Activated CD8-positive, alpha-beta memory T cell treated with anti-CD3 and anti-CD28 coated beads, Interleukin-2, amount 50 U/mL, for 1 hour (primary cell): Measurements from ENCODE around the gene OR2C1.

Experiments
- DNase-seq: peaks from one replicate; pipeline ENCODE4 v3.0.0-alpha.2; 2020; ENCODE audit errors: extremely low read depth

The OR2C1 gene

DNA sequence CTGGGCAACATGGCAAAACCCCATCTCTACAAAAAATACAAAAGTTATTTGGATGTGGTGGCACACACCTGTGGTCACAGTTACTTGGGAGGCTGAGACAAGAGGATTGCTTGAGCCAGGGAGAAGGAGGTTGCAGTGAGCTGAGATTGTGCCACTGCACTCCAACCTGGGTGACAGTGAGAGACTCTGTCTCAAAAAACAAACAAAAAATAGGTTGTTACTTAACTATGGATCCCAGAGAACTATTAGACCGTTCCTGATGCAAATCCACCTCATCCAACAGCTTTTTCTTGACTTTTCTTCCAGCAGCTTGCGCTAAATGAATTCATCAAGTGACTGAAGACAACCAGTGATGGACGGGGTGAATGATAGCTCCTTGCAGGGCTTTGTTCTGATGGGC, at the start of gene OR2C1:
Gene OR2C1 (plus strand): TSS at position 301 of the 400 bp plus-strand sequence. CDS start 52 bp downstream, at position 353.
- no peak for DNase-seq

DNA sequence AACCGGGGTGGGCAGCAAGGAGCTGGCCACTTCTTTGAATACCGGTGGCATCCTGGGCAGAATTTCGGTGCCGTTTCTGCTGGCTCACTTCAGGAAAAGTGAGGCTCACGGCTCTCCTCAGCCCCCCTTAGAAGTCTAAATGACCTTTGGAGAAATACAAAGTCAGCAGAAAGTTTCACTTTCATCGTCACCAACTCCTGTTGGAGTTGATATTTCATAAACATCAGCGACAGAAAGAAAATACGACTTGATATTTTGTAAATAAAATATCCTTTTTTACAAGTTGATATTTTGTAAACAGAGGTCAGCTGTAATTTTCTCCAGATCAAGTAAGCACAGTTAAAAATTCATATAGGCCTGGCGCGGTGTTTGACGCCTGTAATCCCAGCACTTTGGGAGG, 49.6 kb upstream of the OR2C1 start:
- no peak for DNase-seq

DNA sequence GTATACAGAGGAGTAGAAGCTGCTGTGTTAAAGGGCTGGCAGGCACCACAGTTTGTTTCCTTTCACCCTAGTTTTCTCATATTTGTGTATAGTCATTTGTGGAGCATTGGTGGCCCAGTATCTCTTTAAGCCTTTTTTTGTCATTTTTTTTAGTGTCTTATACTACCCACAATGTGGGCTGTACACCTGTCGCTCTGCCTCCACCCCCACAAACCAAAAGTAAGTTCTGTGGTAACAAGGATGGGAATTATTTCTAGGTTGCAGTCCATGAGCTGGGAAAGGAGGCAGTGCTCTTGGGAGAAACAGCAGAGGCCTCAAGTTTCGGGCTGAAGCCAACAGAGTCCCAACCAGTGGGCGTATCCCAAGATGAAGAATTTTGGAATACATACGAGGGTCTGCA, 44.2 kb upstream of the OR2C1 start:
- DNase-seq: no peak

DNA sequence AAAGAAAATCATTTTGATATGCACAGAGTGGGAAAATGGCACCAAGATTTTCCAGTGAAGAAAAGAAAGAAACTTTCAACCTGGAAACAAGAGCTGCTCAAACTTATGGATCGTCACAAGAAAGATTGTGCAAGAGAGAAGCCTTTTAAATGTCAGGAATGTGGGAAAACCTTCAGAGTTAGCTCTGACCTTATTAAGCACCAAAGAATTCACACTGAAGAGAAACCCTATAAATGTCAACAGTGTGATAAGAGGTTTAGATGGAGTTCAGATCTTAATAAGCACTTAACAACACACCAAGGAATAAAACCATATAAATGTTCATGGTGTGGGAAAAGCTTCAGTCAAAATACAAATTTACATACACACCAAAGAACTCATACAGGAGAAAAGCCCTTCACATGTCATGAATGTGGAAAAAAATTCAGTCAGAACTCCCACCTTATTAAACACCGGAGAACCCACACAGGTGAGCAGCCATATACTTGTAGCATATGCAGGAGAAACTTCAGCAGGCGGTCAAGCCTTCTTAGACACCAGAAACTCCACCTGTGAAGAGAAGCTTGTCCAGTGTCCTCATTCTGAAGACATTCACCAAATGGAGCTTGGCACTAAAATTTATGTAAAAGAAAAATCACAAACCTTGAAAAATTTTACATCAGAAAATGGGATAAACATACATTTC, 38.2 kb upstream of the OR2C1 start:
- no peak for DNase-seq

DNA sequence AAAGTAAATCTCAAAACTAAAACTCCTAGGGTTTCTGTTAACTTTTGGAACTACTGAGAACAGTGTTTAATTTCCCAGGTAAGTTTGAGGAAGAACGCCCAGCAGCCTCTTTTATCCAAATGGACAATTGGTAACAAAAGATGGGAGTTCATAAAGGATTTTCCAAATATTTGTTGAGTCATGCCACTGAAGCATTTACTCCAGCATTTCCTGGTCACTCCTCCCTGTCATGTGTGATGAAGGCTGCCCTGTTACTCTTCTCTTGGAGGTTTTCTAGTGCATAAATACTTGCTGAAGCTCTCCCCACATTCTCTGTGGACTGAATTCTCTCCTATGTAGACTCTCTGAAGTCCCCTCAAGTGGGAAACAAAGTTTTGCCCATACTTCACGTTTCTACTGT, 33.9 kb upstream of the OR2C1 start:
- DNase-seq: no peak

DNA sequence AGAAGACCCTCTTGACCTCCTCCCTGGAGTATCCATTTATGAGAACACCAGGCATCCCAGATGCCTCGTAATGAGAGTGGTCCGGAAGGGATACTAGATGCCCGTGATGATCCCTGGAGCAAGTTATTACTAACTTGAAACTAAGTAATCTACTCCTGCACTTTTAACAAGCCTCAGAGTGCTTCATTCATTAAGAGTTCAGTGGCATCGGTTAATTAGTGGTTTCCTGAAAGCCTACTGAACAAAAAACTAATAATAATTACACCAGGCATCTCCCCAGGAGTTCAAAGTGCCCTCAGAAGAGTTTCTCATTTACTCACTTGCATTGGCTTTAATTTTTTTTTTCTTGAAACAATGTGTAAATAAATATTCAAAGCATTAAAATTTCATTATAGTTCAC, 28.2 kb upstream of the OR2C1 start:
- no peak for DNase-seq

DNA sequence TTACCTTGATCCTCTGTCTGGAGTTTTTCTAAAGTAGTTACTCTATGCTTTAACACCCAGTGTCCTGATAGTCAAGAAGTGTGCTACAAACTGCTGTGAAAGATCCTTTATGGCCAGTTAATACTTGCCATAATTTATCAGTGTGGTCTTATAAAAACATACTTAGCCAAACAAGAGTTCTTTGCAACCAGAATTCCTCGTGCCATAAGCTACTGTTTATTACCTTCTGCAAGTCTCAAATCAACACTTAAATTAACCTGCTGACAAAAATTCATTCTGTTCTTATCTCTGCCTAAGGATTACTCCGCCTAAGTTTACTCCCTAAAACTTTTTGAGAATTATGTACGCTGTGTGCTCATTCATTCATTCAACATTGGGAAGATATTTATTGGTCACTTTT, 27.6 kb upstream of the OR2C1 start:
- no peak for DNase-seq

DNA sequence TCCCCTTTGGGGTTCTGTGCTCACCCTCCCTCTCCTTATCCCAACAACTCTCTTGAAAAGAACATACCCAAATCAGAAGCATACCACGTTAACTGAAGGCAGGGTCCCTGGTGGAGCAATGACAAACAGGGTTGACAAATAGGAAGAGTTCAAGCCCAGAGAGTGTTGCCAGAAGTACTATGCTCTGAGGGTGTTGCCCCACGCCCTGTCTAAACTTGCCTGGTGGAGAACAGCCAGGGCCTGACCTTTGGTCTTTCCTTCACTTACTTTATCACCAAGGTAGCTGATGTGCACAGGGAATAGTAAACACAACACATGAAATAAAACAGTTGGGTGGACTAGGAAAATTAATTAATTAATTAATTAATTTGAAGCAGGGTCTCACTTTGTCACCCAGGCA, 27.0 kb upstream of the OR2C1 start:
- no peak for DNase-seq

DNA sequence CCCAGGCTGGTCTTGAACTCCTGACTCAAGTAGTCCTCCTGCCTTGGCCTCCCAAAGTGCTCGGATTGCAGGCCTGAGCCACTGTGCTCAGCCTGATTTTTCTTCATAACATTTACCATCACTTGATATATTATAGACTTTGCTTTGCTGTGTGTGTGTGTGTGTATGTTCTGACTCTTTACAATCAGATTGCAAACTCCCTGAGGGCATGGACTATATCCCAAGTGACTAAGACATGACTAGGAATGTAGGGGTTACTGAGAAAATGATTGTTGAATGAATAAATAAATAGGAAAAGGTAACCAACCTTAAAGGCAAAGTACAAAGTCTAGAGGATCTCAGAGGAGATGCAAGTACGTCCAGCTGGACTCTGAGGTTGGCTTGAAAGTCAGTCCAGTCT, 9.6 kb upstream of the OR2C1 start:
- no peak for DNase-seq

DNA sequence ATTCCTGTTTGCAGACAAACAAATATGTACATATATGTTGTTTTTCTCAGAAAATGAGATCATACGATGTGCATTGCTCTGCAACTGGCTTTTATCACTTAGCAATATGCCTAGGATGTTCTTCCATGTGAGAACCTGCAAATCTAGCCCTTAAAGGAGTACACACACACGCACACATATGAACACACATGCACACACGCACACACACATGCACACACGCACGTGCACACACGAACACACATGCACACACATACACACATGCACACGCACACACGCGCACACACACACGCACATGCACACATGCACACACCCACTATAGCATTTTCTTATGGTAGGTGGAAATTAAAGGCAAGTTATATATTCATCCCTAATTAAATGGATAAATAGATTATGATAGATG, 8.1 kb upstream of the OR2C1 start:
- DNase-seq: no peak

DNA sequence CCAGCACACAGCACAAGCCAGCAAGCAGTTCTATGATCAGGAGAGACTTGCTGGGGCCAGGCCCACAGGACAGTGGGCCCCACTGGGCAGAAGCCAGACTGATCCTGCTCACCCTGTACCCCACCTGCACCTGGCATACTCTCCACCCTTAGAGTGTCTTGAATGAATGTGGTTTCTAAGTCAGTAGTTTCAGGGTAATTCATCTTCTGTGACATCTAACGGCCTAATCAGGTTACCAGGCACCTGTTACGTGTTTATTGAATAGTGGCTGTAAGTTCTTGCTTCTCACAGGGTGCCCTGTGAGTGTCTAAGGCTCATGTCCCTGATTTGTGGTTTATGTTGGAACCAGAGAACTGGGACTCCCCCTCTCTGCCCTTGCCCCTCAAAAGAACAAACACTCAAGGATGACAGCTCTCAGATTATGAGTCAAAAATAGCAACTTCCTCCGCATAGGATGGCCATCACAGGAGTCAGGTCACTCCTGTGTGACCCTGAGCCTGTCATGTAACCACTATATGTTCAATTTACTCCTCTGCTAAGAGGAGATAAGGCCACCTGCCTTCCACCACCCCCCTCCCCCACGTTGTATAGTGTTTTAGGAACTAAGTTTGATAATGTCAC, 7.0 kb upstream of the OR2C1 start:
- DNase-seq: no peak

DNA sequence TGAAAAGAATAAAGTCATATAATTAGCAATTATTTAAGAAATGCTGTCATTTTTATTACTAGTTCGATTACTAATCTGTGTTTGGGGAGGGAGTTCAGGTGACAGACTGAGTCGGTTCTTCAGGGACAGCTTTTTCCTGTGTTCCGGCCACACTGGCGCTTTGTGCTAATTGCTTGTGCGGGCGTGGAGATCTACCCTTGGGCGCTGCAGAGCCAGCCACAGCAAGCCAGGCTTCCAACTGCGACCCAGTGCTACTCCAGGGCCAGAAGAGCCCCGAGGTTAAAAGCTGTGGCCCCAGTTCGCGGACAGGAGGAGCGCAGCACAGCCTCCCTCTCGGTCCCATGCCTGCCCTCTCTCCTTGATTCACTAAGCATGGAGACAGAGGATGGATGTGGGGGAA, 6.5 kb upstream of the OR2C1 start:
- no peak for DNase-seq

DNA sequence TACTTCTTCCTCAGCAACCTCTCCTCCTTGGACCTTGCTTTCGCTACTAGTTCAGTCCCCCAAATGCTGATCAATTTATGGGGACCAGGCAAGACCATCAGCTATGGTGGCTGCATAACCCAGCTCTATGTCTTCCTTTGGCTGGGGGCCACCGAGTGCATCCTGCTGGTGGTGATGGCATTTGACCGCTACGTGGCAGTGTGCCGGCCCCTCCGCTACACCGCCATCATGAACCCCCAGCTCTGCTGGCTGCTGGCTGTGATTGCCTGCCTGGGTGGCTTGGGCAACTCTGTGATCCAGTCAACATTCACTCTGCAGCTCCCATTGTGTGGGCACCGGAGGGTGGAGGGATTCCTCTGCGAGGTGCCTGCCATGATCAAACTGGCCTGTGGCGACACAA, 429 bp downstream of the OR2C1 start:
- no peak for DNase-seq

DNA sequence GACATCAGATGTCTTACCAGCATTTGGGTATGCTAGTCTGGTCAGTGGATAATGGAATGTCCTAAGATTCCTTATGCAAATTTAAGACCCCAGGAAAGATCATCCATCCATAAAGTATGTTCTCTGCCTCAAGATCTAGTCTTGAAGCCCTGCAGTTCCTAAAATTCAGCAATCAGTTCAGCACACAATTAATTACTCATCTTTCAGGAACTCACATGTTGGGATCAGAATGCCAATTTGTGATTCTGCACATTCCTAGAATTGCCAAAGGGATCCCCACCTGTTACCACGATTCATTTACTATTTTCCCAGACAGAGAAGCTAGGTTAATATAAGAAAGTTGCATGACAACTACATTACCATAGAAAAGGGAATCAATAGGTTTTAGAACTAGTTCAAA, 3.2 kb downstream of the OR2C1 start:
- DNase-seq: no peak

DNA sequence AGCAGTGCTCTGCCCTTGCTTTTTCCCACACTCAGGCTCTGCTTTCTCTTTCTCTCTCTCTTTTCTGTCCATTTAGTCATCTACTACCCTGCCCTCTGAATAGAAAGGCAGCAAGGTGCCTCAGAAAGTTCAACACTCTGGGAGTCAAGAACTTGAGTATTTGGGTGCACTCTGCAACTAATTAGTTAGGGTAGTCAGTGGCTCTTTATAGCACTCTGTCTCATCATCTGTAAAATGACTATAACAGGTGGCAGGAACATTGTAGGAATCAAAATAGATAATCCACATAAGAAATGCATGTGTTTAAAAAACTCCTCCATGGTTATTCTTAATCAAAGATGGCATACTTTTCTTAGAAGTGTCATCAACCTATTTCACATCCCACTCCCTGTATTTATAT, 7.2 kb downstream of the OR2C1 start:
- DNase-seq: no peak

DNA sequence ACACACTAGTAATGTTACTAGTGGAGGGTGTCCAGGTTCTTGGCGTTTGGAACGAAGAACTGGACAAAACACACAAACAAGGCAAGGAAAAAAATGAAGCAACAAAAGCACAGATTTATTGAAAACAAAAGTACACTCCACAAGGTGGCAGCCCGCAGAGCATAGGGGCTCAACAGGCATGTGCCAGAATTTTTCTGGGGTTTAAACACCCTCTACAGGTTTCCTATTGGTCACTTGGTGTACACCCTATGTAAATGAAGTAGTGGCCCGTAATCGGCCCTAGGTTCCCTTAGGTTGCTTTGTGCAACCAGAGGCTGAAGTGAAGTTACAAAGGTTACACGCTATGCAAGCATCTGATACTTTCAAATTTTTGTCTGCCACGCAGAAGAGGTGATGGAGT, 8.1 kb downstream of the OR2C1 start:
- no peak for DNase-seq

DNA sequence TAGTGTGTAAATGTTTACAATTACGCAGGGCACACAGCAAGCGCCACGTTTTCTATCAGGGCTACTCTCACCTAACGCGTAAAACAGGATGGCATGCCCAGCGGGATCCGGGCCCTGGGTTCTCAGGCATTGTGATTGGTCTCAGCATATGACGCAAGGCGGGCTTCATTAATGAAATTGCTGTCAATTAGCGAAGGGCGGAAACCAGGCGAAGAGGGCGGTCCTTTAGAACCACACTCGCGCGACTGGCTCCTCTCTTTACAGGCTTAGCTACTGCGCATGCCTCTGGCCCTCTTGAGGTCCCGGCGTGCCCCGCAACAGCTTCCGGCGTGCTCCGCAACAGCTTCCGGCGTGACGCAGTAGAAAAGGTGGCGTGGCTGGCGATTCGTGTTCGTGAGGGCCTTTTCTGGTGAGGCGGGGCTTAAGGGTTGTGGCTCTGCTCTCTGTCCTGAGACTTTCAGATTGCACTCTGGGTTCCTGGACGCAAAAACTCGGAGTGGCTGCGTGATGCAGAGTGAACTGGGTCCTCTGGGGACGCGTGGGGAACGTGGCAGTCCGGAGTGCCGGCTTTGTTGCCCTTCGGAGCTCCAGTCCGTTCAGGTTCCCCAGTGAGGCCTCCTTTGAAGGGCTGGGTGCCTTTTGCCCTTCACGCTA, 9.2 kb downstream of the OR2C1 start:
- DNase-seq: peak; percentile 75

DNA sequence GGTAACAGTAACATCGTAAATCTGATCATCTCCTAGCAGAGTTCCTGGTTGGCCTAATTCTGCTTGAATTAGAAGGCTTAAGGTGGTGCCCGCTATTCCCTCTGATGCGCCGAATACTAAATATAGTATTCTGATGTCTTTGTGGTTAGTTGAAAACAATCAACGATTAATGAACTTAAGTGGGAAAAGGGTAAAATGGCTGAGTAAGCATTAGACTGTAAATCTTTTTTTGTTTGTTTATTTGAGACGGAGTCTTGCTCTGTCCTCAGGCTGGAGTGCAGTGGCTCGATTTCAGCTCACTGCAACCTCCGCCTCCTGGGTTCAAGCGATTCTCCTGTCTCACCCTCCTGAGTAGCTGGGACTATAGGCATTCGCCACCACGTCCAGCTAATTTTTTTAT, 13.4 kb downstream of the OR2C1 start:
- DNase-seq: no peak

DNA sequence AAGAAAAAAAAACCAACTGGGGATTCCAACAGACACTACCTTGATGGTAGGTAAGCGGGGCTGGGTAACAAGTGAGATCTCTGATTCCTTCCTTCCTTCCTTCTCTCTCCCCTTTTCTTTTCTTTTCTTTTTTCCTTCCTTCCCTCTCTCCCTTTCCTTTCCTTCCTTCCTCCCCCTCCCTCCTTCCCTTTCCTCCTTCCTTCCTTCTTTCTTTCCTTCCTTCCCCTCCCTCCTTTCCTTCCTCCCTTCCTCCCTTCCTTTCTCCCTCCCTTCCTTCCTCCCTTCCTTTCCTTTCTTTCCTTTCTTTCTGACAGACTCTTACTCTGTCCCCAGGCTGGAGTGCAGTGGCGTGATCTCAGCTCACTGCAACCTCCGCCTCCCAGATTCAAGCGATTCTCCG, 20.0 kb downstream of the OR2C1 start:
- DNase-seq: no peak

DNA sequence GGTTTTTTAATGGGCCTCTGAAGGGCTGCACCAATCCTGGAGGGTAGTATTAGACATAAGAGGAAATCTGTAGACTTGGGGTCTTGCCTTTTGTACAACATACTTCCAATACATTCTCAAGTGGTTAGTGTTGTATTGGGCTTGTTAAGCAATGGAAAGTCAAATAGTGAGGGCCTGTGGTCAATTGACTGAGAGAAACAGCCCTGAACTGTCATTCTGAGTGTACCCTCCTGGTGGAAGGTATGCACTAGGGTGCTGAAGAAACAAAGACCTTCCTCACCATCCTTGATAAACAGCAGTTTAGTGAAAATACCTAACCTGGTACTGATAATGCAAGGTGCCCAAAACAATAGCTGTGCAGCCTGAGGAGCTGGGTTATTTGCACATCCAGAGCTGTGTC, 22.2 kb downstream of the OR2C1 start:
- no peak for DNase-seq

DNA sequence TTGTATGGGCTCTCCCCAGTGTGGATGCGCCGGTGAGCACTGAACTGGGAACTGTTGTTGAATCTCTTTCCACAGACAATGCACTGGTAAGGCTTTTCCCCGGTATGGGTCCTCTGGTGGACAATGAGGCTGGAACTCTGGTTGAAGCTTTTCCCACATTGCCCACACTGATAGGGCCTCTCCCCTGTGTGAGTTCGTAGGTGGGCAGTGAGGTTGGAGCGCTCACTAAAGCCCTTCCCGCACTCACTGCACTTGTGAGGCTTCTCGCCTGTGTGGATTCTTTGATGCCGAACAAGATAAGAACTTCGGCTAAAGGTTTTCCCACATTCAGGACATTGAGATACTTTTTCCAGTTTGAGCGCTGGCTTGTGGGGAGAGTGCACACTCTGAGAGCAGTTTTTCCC, 27.4 kb downstream of the OR2C1 start:
- no peak for DNase-seq

DNA sequence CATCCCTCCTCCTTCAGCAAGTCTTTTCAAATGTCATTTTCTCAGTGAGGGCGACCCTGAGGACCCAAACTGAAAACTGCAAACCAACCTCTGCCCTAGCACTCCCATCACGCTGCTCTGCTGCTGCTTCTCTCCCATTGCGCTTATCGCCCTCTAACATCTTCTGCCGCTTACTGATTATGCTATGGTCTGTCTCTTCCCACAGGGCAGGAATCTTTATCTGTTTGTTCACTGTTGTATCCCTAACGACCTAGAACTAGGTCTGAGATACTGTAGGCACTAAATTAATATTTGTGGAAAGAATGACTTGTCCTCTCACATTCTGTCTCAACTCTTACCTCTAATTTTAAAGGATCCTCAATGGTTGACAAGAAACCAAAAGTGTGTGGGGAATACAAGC, 32.6 kb downstream of the OR2C1 start:
- DNase-seq: no peak

DNA sequence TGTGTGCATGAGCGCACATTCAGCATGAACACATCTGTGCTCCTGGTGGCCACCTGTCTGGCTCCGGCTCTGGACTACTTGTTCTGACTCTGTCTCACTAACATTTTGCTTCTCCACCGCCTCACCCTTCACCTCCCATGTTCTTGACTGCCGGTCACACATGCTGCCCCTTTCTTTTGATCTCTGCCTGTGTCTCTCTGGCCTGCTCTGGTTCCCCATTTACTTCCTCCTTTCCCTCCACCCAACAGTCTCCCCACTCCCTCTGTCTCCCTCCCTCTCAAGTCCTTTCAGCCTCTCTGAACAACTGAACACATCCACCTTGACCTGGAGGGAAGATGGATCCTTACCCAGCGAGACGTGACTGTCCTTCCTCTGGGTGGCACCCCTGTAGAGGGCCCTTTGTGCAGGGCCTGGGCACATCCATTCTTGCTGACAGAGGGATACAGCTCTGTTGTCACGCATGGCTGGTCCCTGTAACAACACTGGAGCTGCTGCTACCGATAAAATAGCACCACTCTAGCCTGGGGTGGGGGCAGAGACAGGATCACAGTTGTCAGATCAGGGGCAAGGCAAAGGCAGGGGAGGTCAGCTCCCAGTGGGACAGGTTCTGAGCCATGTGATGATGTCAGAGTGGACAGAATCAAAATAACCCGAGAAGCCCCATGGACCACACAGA, 34.1 kb downstream of the OR2C1 start:
- no peak for DNase-seq
